DND-41 (cell line): ENCODE measurements around the gene FGFR2.

Experiments used
- EZH2 ChIP-seq: IDR thresholded peaks from 3 replicates; pipeline ENCODE4 v1.6.1; 2012; ENCODE audit warnings: borderline replicate concordance, low read depth, mild to moderate bottlenecking, moderate library complexity, low read length, inconsistent platforms; ENCODE audit not compliant: severe bottlenecking
- TF ChIP-seq, protein P1 (sequence below): IDR thresholded peaks from 2 replicates; pipeline ENCODE4 v1.5.1; 2012; ENCODE audit warnings: borderline replicate concordance, low read length, moderate library complexity, mild to moderate bottlenecking; ENCODE audit not compliant: poor library complexity, severe bottlenecking; ENCODE audit errors: extremely low read depth

DNA sequence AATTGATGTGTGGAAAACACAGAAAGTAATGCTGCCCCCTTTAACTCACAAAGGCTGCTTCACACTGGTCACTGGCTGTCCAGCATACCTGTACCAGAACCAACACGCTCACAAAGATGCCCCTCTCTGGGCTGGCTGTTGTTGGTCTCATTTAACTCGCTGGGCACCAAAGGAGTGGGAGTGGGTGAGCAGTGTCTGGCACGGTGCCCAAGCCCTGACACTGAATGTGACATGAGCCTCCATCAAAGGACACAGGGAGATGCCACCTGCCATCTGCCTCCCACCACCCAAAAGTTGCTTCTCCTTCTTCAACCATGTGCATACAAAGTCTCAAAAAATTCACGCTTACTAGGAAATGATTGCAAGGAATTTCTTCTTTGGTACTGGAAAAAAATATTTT is 86.8 kb downstream of the FGFR2 start:
- TF ChIP-seq, protein P1, sequence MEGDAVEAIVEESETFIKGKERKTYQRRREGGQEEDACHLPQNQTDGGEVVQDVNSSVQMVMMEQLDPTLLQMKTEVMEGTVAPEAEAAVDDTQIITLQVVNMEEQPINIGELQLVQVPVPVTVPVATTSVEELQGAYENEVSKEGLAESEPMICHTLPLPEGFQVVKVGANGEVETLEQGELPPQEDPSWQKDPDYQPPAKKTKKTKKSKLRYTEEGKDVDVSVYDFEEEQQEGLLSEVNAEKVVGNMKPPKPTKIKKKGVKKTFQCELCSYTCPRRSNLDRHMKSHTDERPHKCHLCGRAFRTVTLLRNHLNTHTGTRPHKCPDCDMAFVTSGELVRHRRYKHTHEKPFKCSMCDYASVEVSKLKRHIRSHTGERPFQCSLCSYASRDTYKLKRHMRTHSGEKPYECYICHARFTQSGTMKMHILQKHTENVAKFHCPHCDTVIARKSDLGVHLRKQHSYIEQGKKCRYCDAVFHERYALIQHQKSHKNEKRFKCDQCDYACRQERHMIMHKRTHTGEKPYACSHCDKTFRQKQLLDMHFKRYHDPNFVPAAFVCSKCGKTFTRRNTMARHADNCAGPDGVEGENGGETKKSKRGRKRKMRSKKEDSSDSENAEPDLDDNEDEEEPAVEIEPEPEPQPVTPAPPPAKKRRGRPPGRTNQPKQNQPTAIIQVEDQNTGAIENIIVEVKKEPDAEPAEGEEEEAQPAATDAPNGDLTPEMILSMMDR: no peak
- TF ChIP-seq EZH2: no peak
